Activated T-helper 2 cell treated with anti-CD3 and anti-CD28 coated beads, Interferon-gamma antibody, Interleukin-2, Interleukin-4, amounts not matched to agents 10 μg/mL and 5 μg/mL and 100 μg/mL, durations not matched to agents 14 hours and 24 hours and 36 hours (primary cell): ENCODE data around the gene EWSR1. TPM values are rescaled to one million over a fixed set of nuclear protein-coding genes. Genes with fewer than 3 reads are reported as not detected.
"Not testable (repeated sequence)": the region's sequence is repeated elsewhere in the genome, so short reads cannot be mapped to it uniquely, and the experiment has no call there.

Experiments
- DNase-seq: peaks from one replicate; pipeline ENCODE4 v3.0.0; 2021; ENCODE audit warnings: low spot score
- H3K27ac Mint-ChIP-seq: one replicate; pipeline ENCODE4 v1.8.0; 2021; ENCODE audit warnings: mixed read lengths
- H3K27me3 Mint-ChIP-seq: one replicate; pipeline ENCODE4 v1.8.0; 2021; ENCODE audit warnings: low read depth, mixed read lengths
- H3K36me3 Mint-ChIP-seq: one replicate; pipeline ENCODE4 v1.8.0; 2021; ENCODE audit warnings: low read depth, mixed read lengths
- H3K4me1 Mint-ChIP-seq: one replicate; pipeline ENCODE4 v1.8.0; 2021; ENCODE audit warnings: low read depth, mixed read lengths
- H3K4me3 Mint-ChIP-seq: one replicate; pipeline ENCODE4 v1.8.0; 2021; ENCODE audit warnings: low read depth, mild to moderate bottlenecking, moderate library complexity, mixed read lengths
- H3K9me3 Mint-ChIP-seq: one replicate; pipeline ENCODE4 v1.8.0; 2021; ENCODE audit warnings: mixed read lengths
- intact Hi-C: fragments of 100-400 bp; cut with micrococcal nuclease; formaldehyde crosslinking; loops from one replicate; pipeline ENCODE4 v1.15.1; 2023
- total RNA-seq: library from RNA; stranded (reverse); gene quantifications from 2 replicates; pipeline ENCODE4 v1.2.3, GENCODE V29; 2022

Gene EWSR1
- total RNA-seq, 1 donor from 2014 or later: 436 TPM

- intact Hi-C loops: no loop called here
- no peak for DNase-seq
- Mint-ChIP-seq H3K36me3 (no peaks in the 10 kb centered on the region), H3K4me1 (no peaks in the 10 kb centered on the region), H3K4me3 (no peak overlapping the region), H3K27ac (no peak overlapping the region), H3K9me3 (peaks cover 4% of the 10 kb centered on the region), H3K27me3 (no peaks in the 10 kb centered on the region)
These were observed 35.8 kb upstream of the EWSR1 start for GRCh38 chr22:29231971-29232959.

- no peaks in the 10 kb centered on the region for H3K36me3 Mint-ChIP-seq
- DNase-seq: no peak
- H3K27me3 Mint-ChIP-seq: peaks cover 1% of the 10 kb centered on the region
- intact Hi-C loops: no loop called here
- H3K4me3 Mint-ChIP-seq: no peak overlapping the region
- no peak overlapping the region for H3K27ac Mint-ChIP-seq
- H3K4me1 Mint-ChIP-seq: no peaks in the 10 kb centered on the region
- peaks cover 4% of the 10 kb centered on the region for H3K9me3 Mint-ChIP-seq
These were observed 34.7 kb upstream of the EWSR1 start for GRCh38 chr22:29233277-29233877.

GRCh38 chr22:29240481-29240880 is 27.6 kb upstream of the EWSR1 start:
- peaks cover 18% of the 10 kb centered on the region for H3K9me3 Mint-ChIP-seq
- not testable (repeated sequence) for H3K4me3 Mint-ChIP-seq, H3K4me1 Mint-ChIP-seq, H3K27ac Mint-ChIP-seq, H3K36me3 Mint-ChIP-seq, DNase-seq
- intact Hi-C loops: loop anchor here (10.0 kb wide), 1 partner anchor 166 kb away; the partner anchor contains the start of gene KREMEN1
- peaks cover 48% of the 10 kb centered on the region for H3K27me3 Mint-ChIP-seq

- Mint-ChIP-seq H3K27ac (no peak overlapping the region), H3K36me3 (no peaks in the 10 kb centered on the region), H3K4me3 (no peak overlapping the region), H3K9me3 (peaks cover 18% of the 10 kb centered on the region), H3K4me1 (no peaks in the 10 kb centered on the region), H3K27me3 (peaks cover 46% of the 10 kb centered on the region)
- intact Hi-C loops: loop anchor here (2.0 to 10.0 kb wide), 2 partner anchors 169 to 389 kb away; partner anchors contain the start of gene KREMEN1
- no peak for DNase-seq
These were observed 24.1 kb upstream of the EWSR1 start for GRCh38 chr22:29243874-29244446.

- Mint-ChIP-seq H3K36me3 (no peaks in the 10 kb centered on the region), H3K27ac (no peak overlapping the region), H3K4me3 (no peak overlapping the region), H3K9me3 (peaks cover 15% of the 10 kb centered on the region), H3K4me1 (no peaks in the 10 kb centered on the region), H3K27me3 (peaks cover 42% of the 10 kb centered on the region)
- intact Hi-C loops: loop anchor here (2.0 to 10.0 kb wide), 3 partner anchors 93 to 390 kb away; partner anchors contain the start of gene KREMEN1
- no peak for DNase-seq
These were observed 23.1 kb upstream of the EWSR1 start for GRCh38 chr22:29244785-29245625.

GRCh38 chr22:29245626-29246385 is 22.3 kb upstream of the EWSR1 start:
- Mint-ChIP-seq H3K36me3 (no peaks in the 10 kb centered on the region), H3K4me1 (no peaks in the 10 kb centered on the region), H3K4me3 (no peak overlapping the region), H3K27me3 (peaks cover 37% of the 10 kb centered on the region), H3K9me3 (peaks cover 15% of the 10 kb centered on the region), H3K27ac (no peak overlapping the region)
- peak; percentile 54 for DNase-seq
- intact Hi-C loops: loop anchor here (2.0 to 10.0 kb wide), 3 partner anchors 94 to 391 kb away; partner anchors contain the start of gene KREMEN1

GRCh38 chr22:29247891-29248290 is 20.2 kb upstream of the EWSR1 start:
- not testable (repeated sequence) for H3K4me1 Mint-ChIP-seq, H3K27ac Mint-ChIP-seq, H3K4me3 Mint-ChIP-seq, H3K9me3 Mint-ChIP-seq, H3K36me3 Mint-ChIP-seq, DNase-seq
- intact Hi-C loops: loop anchor here (5.0 to 10.0 kb wide), 2 partner anchors 96 to 173 kb away; partner anchors contain the start of gene KREMEN1
- H3K27me3 Mint-ChIP-seq: peaks cover 23% of the 10 kb centered on the region

GRCh38 chr22:29251265-29251664 is 16.8 kb upstream of the EWSR1 start:
- no peak overlapping the region for H3K4me3 Mint-ChIP-seq
- intact Hi-C loops: no loop called here

GRCh38 chr22:29251981-29252911 is 15.8 kb upstream of the EWSR1 start:
- no peak overlapping the region for H3K4me3 Mint-ChIP-seq
- H3K4me1 Mint-ChIP-seq: peaks cover 6% of the 10 kb centered on the region
- H3K9me3 Mint-ChIP-seq: no peaks in the 10 kb centered on the region
- peaks cover 5% of the 10 kb centered on the region for H3K27me3 Mint-ChIP-seq
- no peaks in the 10 kb centered on the region for H3K36me3 Mint-ChIP-seq
- DNase-seq: no peak
- H3K27ac Mint-ChIP-seq: no peak overlapping the region
- intact Hi-C loops: no loop called here

More at GRCh38 chr22:29251265-29251664, 16.8 kb upstream of the EWSR1 start:
- Mint-ChIP-seq H3K27me3 (peaks cover 5% of the 10 kb centered on the region), H3K27ac (no peak overlapping the region), H3K4me1 (peaks cover 6% of the 10 kb centered on the region), H3K36me3 (no peaks in the 10 kb centered on the region), H3K9me3 (no peaks in the 10 kb centered on the region)
- no peak for DNase-seq

GRCh38 chr22:29253561-29254285 is 14.3 kb upstream of the EWSR1 start:
- no peaks in the 10 kb centered on the region for H3K9me3 Mint-ChIP-seq
- H3K4me3 Mint-ChIP-seq: no peak overlapping the region
- intact Hi-C loops: no loop called here
- H3K4me1 Mint-ChIP-seq: peaks cover 6% of the 10 kb centered on the region
- H3K27ac Mint-ChIP-seq: no peak overlapping the region
- H3K27me3 Mint-ChIP-seq: peaks cover 5% of the 10 kb centered on the region
- DNase-seq: no peak
- H3K36me3 Mint-ChIP-seq: no peaks in the 10 kb centered on the region
